PC-9 (cell line): ENCODE results near the gene VGLL4. TPM values are rescaled to one million over a fixed set of nuclear protein-coding genes. Genes with fewer than 3 reads are reported as not detected.
A peak's percentile ranks its signal among the peaks of the same experiment; 100 is the strongest.

Source experiments
- BruUV-seq: library from RNA; stranded (reverse); fragments of 400-500 nt; replicated peaks from 2 replicates; lab custom pipeline; 2021; lab: Mats Ljungman, UMichigan
- CTCF ChIA-PET: fragments of 300-600 bp; sonication (Branson Sonifier 250); formaldehyde crosslinking; loops from one replicate; lab custom pipeline; 2022; ENCODE audit warnings: antibody characterized with exemption; lab: Charles Lee
- POLR2A ChIA-PET: fragments of 300-600 bp; sonication (Branson Sonifier 250); formaldehyde crosslinking; loops from one replicate; lab custom pipeline; 2022; ENCODE audit warnings: antibody characterized with exemption; ENCODE audit not compliant: unreplicated experiment; lab: Charles Lee
- DNase-seq, 2 experiments: peaks; one replicate each; pipeline versions ENCODE4 v3.0.0 to v3.0.0-alpha.2; 2015 to 2022; ENCODE audit warnings: mixed read lengths in 1 of 2
- H2AFZ ChIP-seq: fragments of 200-600 bp; sonication (generic); 2 replicates; pipeline ENCODE4 v1.8.1; 2017; ENCODE audit warnings: antibody characterized with exemption
- H3F3A ChIP-seq: fragments of 200-600 bp; sonication (generic); 2 replicates; pipeline ENCODE4 v1.8.1; 2017; ENCODE audit warnings: antibody characterized with exemption, mild to moderate bottlenecking, low read depth; ENCODE audit not compliant: insufficient read depth
- H3K27ac ChIP-seq: fragments of 200-600 bp; sonication (generic); 2 replicates; pipeline ENCODE4 v1.6.1; 2016; ENCODE audit warnings: mixed run types
- H3K27me3 ChIP-seq: fragments of 200-600 bp; sonication (generic); 2 replicates; pipeline ENCODE4 v1.6.1; 2016; ENCODE audit warnings: low read depth, mixed run types; ENCODE audit not compliant: insufficient read depth
- H3K36me3 ChIP-seq: fragments of 200-600 bp; sonication (generic); 2 replicates; pipeline ENCODE4 v1.6.1; 2016; ENCODE audit warnings: low read depth, mixed run types
- H3K4me1 ChIP-seq: fragments of 200-600 bp; sonication (generic); replicated peaks from 2 replicates; pipeline ENCODE4 v1.6.1; 2016; ENCODE audit warnings: mixed run types; ENCODE audit not compliant: insufficient read depth
- H3K4me2 ChIP-seq: fragments of 200-600 bp; sonication (generic); 2 replicates; pipeline ENCODE4 v1.6.1; 2017; ENCODE audit warnings: mixed run types
- H3K4me3 ChIP-seq: fragments of 200-600 bp; sonication (generic); 2 replicates; pipeline ENCODE4 v1.6.1; 2016; ENCODE audit warnings: mixed run types
- H3K79me2 ChIP-seq: fragments of 200-600 bp; sonication (generic); 2 replicates; pipeline ENCODE4 v1.6.1; 2017; ENCODE audit warnings: low read depth, mixed run types
- H3K9me2 ChIP-seq: fragments of 200-600 bp; sonication (generic); 2 replicates; pipeline ENCODE4 v1.8.1; 2017; ENCODE audit warnings: mild to moderate bottlenecking; ENCODE audit not compliant: insufficient read depth
- H3K9me3 ChIP-seq: fragments of 200-600 bp; sonication (generic); 2 replicates; pipeline ENCODE4 v1.8.1; 2016; ENCODE audit warnings: low read depth; ENCODE audit not compliant: insufficient read depth
- H4K20me1 ChIP-seq: fragments of 200-600 bp; sonication (generic); 2 replicates; pipeline ENCODE4 v1.8.1; 2017; ENCODE audit not compliant: insufficient read depth
- EZH2 ChIP-seq: fragments of 200-600 bp; sonication (generic); IDR thresholded peaks from 2 replicates; pipeline ENCODE4 v1.8.0; 2017; ENCODE audit warnings: antibody characterized with exemption, low read depth
- intact Hi-C: fragments of 100-400 bp; cut with micrococcal nuclease; formaldehyde crosslinking; loops from one replicate; pipeline ENCODE4 v1.10.0; 2022; ENCODE audit not compliant: unreplicated experiment
- total RNA-seq: library from RNA; stranded (reverse); gene quantifications from 2 replicates; pipeline ENCODE4 v1.2.3, GENCODE V29; 2021
- TF ChIP-seq, protein P1 (sequence below): fragments of 200-600 bp; sonication (generic); conservative IDR thresholded peaks from 2 replicates; pipeline ENCODE4 v1.6.1; 2017; ENCODE audit warnings: mixed run types, antibody characterized with exemption, mild to moderate bottlenecking, moderate library complexity

VGLL4 gene
- total RNA-seq, 1 experiment from 2014 or later, result 42.2 TPM

DNA sequence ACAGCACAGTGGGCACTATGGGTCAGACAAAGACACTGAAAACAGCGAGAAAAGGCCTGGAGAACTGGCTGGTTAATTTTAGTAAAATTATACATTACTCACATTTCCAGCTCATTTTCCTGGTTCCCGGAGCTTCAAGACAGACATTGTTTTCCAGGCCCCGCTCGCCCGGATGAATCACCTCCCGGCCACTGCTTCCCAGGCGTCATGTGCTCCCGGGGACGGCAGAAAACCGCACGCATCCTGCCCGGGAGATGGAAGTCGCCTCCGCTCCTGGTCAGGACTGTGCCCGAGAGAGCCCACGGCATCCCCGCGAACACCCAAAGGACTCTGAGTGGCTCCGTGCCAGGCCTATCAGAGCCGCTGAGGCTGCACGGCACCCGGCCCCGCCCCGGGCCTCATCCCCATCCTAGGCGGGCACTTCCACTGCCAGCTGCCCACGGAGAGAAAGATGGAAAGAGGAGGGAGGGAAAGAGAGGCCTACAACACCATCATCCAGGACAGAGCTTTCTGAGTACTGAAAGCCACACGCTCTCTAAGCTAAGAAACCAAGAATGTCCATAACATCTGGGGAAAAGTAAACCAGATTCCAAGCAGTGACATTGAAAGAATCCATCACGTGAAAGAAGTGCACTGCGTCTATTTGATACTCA is 75.1 kb downstream of the VGLL4 start:
- Histone ChIP-seq H3K4me1 (peaks cover 34% of the 10 kb centered on the region), H4K20me1 (peaks cover 44% of the 10 kb centered on the region), H3K4me2 (peak overlapping the region; percentile 82), H3K36me3 (no peaks in the 10 kb centered on the region; the same call in 1 of the 2 replicates), H3K9me3 (no peaks in the 10 kb centered on the region), H3K4me3 (peak overlapping the region; percentile 30; the same call in 1 of the 2 replicates), H3K9me2 (no peaks in the 10 kb centered on the region), H3K27me3 (no peaks in the 10 kb centered on the region), H3K27ac (peak overlapping the region; percentile 96), H2AFZ (no peak overlapping the region), H3F3A (peaks cover 27% of the 10 kb centered on the region), H3K79me2 (peaks cover 58% of the 10 kb centered on the region)
- POLR2A ChIA-PET, result no interaction called here
- peak; percentile 51 to 52 for DNase-seq
- TF ChIP-seq EZH2, result no peak
- TF ChIP-seq, protein P1, sequence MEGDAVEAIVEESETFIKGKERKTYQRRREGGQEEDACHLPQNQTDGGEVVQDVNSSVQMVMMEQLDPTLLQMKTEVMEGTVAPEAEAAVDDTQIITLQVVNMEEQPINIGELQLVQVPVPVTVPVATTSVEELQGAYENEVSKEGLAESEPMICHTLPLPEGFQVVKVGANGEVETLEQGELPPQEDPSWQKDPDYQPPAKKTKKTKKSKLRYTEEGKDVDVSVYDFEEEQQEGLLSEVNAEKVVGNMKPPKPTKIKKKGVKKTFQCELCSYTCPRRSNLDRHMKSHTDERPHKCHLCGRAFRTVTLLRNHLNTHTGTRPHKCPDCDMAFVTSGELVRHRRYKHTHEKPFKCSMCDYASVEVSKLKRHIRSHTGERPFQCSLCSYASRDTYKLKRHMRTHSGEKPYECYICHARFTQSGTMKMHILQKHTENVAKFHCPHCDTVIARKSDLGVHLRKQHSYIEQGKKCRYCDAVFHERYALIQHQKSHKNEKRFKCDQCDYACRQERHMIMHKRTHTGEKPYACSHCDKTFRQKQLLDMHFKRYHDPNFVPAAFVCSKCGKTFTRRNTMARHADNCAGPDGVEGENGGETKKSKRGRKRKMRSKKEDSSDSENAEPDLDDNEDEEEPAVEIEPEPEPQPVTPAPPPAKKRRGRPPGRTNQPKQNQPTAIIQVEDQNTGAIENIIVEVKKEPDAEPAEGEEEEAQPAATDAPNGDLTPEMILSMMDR, result no peak
- intact Hi-C loops, result loop anchor here (1.0 to 5.0 kb wide), 2 partner anchors 32 to 74 kb away; partner anchors contain the start of gene VGLL4
- CTCF ChIA-PET, result interaction anchor here (0.5 kb wide), 1 partner anchor 179 kb away, joined by 13 read pairs; no protein-coding TSS in a partner anchor
- BruUV-seq, result TSS peak; percentile 81

DNA sequence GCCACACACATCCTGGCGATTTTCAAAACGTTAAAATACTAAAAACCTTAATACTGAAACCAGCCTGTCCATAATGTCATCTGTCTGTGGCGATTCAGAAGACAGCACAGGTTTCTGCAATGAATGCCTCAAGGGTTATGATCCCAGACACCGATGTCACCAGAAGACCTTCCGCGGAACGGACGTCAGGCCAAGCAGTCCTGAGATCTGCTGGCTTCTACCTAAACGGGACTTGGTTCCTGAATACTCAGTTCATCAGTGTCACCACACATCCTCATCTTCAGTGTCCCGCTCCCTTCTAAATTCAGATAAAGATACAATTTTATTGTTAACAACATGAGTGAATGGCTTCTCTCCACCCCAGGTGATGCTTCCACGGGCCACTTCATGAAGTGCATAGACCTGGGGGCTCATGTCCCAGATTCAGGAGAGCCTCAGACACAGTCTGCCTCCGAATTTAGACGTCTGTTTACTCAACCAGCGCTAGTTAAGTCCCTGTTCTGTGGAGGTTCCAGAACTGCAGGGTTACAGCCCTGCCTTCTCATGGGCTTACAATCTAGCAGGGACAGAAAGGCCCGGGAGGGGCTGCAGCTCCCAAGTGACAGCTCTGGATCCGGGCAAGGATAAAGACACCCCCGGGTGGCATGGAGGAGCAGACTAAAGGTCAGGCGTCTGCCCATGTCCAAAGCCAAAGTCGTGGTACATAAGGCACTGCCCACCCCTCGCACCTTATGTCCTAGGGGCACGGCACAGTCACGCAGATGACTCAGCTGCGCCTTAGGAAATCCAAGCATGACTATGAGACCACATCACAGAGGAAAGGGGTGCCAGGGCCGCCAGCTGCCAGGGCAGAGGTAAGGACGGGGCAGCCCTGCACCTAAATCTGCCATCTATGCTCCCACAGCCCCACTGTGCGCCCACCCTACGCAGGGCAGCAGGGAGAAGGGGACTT is 75.9 kb downstream of the VGLL4 start:
- POLR2A ChIA-PET, result no interaction called here
- Histone ChIP-seq H3K9me3 (no peaks in the 10 kb centered on the region), H3F3A (peaks cover 27% of the 10 kb centered on the region), H4K20me1 (peaks cover 48% of the 10 kb centered on the region), H3K79me2 (peaks cover 57% of the 10 kb centered on the region), H2AFZ (no peak overlapping the region), H3K27ac (peak overlapping the region; percentile 96), H3K4me2 (peak overlapping the region; percentile 82), H3K4me1 (peaks cover 34% of the 10 kb centered on the region), H3K27me3 (no peaks in the 10 kb centered on the region), H3K4me3 (peak overlapping the region; percentile 30; the same call in 1 of the 2 replicates), H3K9me2 (no peaks in the 10 kb centered on the region), H3K36me3 (no peaks in the 10 kb centered on the region; the same call in 1 of the 2 replicates)
- DNase-seq, result peak; percentile 54 to 75
- CTCF ChIA-PET, result no interaction called here
- intact Hi-C loops, result loop anchor here (1.0 to 5.0 kb wide), 2 partner anchors 33 to 75 kb away; partner anchors contain the start of gene VGLL4
- no TSS peak for BruUV-seq
- TF ChIP-seq, protein P1, result no peak
- no peak for TF ChIP-seq EZH2

DNA sequence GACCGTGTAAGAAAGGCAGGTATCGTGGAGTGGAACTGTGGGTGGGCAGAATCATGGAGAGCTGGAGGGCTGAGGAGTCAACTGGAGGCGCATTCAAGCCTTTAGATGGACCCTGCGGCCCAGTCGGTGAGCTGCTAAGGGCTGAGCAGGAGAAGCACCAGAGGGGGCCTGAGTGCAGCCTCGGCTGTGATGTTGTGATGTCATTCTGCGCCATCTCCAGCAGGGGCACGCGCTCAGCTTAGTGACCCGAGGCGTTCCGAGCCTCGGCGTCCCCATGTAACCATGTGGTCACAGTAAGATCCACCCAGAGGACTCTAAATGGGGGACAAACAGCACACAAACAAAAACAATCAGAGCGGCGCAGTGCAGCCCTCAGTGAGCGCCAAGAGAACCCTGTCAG is 76.8 kb downstream of the VGLL4 start:
- Histone ChIP-seq H3K9me3 (no peaks in the 10 kb centered on the region), H3K27ac (0 out of 2 replicates have a peak overlapping the region, but pooled peaks have one; percentile 96), H4K20me1 (peaks cover 52% of the 10 kb centered on the region), H3F3A (peaks cover 27% of the 10 kb centered on the region), H3K4me1 (peaks cover 34% of the 10 kb centered on the region), H3K4me2 (no peak overlapping the region), H3K36me3 (no peaks in the 10 kb centered on the region; the same call in 1 of the 2 replicates), H3K79me2 (peaks cover 48% of the 10 kb centered on the region), H3K9me2 (no peaks in the 10 kb centered on the region), H3K4me3 (no peak overlapping the region), H3K27me3 (no peaks in the 10 kb centered on the region), H2AFZ (no peak overlapping the region)
- no peak for DNase-seq
- ChIA-PET CTCF (no interaction called here), POLR2A (no interaction called here)
- no TSS peak for BruUV-seq
- intact Hi-C loops, result loop anchor here (5.0 kb wide), 1 partner anchor 75 kb away; the partner anchor contains the start of gene VGLL4
- no peak for TF ChIP-seq EZH2
- TF ChIP-seq, protein P1, result no peak
